ENCODE measurements around the gene PIK3CB. TPM values are rescaled to one million over a fixed set of nuclear protein-coding genes. Genes with fewer than 3 reads are reported as not detected.

The PIK3CB gene
- total and polyA plus RNA-seq, 2 of the 8 experiments (the other 6 are each of a cell fraction or from before 2014, with no cell fraction given): 8.3 to 35.2 TPM

DNA sequence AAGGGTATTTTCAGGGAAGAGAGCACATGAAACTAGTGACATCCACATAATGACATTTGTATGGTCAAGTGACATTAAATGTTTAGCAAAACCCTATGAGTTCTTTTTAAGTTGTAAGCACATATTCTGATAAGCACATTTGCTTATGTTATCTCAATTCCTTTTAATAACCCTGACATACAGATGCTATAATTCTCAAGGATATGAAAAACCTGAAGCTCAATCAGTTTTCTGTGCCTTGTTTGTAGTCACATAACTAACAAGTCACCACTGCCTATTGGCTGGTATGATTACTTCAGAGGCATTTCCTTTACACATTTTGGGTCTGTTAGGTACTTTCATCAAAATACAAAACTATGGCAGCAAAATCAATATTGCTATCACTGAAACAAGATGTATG lies 152.1 kb downstream of the PIK3CB start (continued):
- TF ChIP-seq, protein P1, sequence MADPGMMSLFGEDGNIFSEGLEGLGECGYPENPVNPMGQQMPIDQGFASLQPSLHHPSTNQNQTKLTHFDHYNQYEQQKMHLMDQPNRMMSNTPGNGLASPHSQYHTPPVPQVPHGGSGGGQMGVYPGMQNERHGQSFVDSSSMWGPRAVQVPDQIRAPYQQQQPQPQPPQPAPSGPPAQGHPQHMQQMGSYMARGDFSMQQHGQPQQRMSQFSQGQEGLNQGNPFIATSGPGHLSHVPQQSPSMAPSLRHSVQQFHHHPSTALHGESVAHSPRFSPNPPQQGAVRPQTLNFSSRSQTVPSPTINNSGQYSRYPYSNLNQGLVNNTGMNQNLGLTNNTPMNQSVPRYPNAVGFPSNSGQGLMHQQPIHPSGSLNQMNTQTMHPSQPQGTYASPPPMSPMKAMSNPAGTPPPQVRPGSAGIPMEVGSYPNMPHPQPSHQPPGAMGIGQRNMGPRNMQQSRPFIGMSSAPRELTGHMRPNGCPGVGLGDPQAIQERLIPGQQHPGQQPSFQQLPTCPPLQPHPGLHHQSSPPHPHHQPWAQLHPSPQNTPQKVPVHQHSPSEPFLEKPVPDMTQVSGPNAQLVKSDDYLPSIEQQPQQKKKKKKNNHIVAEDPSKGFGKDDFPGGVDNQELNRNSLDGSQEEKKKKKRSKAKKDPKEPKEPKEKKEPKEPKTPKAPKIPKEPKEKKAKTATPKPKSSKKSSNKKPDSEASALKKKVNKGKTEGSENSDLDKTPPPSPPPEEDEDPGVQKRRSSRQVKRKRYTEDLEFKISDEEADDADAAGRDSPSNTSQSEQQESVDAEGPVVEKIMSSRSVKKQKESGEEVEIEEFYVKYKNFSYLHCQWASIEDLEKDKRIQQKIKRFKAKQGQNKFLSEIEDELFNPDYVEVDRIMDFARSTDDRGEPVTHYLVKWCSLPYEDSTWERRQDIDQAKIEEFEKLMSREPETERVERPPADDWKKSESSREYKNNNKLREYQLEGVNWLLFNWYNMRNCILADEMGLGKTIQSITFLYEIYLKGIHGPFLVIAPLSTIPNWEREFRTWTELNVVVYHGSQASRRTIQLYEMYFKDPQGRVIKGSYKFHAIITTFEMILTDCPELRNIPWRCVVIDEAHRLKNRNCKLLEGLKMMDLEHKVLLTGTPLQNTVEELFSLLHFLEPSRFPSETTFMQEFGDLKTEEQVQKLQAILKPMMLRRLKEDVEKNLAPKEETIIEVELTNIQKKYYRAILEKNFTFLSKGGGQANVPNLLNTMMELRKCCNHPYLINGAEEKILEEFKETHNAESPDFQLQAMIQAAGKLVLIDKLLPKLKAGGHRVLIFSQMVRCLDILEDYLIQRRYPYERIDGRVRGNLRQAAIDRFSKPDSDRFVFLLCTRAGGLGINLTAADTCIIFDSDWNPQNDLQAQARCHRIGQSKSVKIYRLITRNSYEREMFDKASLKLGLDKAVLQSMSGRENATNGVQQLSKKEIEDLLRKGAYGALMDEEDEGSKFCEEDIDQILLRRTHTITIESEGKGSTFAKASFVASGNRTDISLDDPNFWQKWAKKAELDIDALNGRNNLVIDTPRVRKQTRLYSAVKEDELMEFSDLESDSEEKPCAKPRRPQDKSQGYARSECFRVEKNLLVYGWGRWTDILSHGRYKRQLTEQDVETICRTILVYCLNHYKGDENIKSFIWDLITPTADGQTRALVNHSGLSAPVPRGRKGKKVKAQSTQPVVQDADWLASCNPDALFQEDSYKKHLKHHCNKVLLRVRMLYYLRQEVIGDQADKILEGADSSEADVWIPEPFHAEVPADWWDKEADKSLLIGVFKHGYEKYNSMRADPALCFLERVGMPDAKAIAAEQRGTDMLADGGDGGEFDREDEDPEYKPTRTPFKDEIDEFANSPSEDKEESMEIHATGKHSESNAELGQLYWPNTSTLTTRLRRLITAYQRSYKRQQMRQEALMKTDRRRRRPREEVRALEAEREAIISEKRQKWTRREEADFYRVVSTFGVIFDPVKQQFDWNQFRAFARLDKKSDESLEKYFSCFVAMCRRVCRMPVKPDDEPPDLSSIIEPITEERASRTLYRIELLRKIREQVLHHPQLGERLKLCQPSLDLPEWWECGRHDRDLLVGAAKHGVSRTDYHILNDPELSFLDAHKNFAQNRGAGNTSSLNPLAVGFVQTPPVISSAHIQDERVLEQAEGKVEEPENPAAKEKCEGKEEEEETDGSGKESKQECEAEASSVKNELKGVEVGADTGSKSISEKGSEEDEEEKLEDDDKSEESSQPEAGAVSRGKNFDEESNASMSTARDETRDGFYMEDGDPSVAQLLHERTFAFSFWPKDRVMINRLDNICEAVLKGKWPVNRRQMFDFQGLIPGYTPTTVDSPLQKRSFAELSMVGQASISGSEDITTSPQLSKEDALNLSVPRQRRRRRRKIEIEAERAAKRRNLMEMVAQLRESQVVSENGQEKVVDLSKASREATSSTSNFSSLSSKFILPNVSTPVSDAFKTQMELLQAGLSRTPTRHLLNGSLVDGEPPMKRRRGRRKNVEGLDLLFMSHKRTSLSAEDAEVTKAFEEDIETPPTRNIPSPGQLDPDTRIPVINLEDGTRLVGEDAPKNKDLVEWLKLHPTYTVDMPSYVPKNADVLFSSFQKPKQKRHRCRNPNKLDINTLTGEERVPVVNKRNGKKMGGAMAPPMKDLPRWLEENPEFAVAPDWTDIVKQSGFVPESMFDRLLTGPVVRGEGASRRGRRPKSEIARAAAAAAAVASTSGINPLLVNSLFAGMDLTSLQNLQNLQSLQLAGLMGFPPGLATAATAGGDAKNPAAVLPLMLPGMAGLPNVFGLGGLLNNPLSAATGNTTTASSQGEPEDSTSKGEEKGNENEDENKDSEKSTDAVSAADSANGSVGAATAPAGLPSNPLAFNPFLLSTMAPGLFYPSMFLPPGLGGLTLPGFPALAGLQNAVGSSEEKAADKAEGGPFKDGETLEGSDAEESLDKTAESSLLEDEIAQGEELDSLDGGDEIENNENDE (IDR thresholded peaks at IDR 0.05; ENCODE audit: insufficient replicate concordance, low read length): no peak
- TF ChIP-seq TAF7 (optimal IDR thresholded peaks at IDR 0.05; ENCODE audit: borderline replicate concordance, low read depth, low read length) (no peak), KDM1A (IDR thresholded peaks at IDR 0.05; ENCODE audit: borderline replicate concordance, low read length) (no peak), JUND (IDR thresholded peaks at IDR 0.05; ENCODE audit: low read length) (no peak), EP300 (IDR thresholded peaks at IDR 0.05; ENCODE audit: borderline replicate concordance in 1 of 2, low read depth in 2 of 2, low read length in 2 of 2) (no peak), GABPA (IDR thresholded peaks at IDR 0.05; ENCODE audit: borderline replicate concordance, insufficient read depth, low read length) (no peak)
